Activated T-cell treated with anti-CD3 and anti-CD28 coated beads for 24 hours (primary cell): Measurements from ENCODE around the gene GZMA.
"Not testable (repeated sequence)": the region's sequence is repeated elsewhere in the genome, so short reads cannot be mapped to it uniquely, and the experiment has no call there.

ENCODE experiments used
- DNase-seq: peaks from one replicate; pipeline ENCODE4 v3.0.0-alpha.2; 2020; ENCODE audit warnings: low read depth

The GZMA gene

DNA sequence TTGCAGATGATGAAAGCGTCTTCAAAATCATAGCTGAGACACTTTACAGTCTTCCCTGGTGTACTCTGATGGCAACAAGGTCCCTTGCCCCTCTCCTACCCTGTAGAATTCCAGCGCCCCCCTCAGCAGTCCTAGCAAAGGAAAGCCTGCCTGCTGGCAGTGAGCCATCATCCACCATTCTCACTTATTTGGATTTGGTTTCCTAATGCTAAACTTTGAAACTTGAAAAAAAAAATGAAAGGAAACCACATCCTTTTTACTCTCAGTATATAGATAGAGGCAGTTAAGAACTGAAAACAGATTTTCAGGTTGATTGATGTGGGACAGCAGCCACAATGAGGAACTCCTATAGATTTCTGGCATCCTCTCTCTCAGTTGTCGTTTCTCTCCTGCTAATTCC is at the start of gene GZMA:
GZMA (plus strand) TSS at position 299 of the 400 bp plus-strand sequence; CDS start at position 336, 37 bp downstream.
- no peak for DNase-seq

DNA sequence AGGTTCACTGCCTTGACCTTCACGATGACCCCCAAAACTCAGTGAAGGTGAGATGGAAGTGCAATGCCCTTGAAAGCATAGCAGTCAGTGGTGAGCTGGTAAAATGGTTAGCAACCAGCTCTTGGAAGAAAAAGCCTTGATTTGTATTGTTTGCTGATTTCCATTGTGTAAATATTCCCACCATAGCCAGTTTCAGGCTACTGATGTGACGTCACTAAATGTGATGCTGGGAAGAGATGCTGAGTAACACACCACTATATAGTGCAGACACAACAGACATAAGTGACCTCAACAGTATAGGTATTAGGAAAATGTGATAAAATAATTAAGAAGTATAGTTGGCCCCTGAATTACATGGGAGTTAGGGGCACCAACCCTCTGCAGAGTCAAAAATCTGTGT is 47.3 kb upstream of the GZMA start:
- DNase-seq = no peak

DNA sequence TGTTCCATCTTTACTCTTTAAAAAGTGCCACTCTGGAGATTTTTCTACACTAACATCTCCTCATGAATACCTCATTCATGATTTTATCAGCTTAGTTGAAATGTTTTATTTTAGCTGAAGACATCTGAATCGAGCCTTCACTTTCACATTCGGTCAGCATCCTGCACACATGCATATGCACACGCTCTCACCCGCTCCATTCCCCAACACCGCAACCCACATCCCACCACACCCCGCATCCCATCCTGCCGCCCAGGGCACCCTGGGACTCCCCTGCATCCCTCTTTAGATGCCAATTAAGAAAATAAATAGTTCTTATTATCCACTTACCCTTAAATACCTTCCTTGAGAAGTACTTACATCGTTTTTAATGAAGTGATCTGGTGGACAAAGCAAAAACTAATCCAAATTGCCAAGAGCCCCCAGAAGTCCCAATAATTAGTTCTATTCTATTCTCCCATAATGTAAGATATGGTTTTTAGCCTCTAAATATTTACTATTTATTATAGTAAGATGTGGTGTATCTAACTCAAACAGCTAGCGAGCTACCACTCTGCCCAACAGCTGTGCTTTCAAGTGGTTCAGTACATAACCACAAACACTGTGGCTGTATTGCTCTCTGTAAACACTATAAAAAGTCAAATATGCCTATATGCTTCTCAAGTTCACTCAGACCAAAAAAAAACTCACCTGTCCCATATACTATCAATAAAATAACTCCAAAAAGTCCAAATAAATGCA is 40.2 kb upstream of the GZMA start:
- peak; percentile 43 for DNase-seq

DNA sequence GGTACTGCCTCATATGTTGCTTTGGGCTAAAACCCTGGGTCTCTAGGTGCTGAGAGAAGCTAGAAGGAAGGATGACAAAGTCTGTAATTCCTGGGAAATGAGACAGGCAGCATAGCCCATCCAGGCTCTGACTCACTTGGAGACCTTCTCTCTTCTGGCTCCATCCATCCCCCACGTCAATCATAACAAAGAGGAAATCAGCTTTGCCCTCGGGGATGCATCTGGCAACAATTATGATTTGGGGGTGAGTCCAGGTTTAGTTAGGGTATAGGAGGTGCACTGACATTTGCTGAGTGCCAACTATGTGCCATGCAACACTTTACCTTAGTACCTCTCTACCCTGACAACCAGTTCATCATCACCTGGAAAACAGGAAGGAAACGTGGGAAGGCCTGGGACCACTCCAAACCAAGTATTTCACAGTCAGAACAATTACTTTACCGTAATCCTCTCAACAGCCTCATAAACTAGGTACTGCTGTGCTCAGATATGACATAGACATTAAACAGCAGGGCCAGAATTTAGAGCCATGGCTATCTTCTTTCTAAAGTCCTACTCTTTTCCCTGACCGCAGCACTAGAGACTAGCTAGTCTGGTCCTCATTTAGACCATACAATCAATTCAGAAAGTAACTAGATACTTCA is 39.1 kb upstream of the GZMA start:
- DNase-seq = no peak

DNA sequence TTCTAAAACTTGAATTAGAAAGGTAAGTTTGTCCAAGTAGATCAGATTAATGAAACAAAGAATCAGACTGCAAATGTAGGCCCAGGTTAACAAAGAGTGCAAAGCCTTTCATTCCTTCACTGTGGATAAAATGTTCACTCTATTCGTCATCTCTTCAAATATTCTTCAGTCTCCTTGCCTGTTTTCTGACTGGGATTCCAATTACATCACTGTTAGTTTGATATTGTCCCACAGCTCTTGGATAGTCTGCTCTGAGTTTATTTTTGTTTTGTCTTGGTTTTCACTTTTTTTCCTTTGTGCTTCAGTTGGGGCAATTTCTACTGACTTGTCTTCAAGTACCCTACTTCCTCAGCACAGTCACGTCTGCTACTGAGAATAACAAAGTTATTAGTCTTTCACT is 38.5 kb upstream of the GZMA start:
- no peak for DNase-seq

DNA sequence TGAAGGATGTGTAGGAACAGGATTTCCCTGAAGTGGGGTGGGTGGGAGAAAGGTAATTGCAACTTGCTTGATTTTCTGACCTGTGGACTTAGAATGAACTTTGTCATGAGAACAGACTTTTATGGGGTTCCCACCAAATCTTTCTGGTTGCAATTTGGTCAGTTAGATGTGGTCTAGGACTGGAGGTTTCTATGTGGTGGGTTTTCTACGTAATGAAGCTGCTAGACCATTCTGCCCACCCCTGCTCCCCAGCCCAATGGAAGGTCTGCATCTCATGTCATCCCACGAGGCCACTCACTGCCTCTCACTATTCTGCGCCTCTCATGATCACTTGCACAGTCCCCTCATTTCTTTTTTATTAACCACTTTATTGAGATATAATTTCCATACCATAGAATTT is 37.9 kb upstream of the GZMA start:
- no peak for DNase-seq

DNA sequence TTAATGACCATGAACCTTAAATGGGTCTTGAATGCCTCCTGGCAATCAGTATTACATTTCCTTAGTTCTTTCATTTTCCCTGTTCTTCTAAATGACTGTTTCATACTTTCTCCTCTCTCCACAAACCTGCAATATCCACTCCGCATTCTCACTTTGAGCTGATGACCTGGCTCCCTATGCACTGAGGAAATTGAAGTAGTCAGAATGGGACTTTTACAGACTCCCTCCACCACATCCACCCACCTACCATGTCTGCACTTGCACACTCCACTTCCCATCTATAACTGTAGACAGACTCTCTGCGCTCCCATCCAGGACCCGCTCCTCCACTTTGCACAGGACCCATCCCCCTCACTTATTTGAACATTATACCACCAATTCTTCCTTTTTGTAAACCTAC is 36.2 kb upstream of the GZMA start:
- DNase-seq = no peak

DNA sequence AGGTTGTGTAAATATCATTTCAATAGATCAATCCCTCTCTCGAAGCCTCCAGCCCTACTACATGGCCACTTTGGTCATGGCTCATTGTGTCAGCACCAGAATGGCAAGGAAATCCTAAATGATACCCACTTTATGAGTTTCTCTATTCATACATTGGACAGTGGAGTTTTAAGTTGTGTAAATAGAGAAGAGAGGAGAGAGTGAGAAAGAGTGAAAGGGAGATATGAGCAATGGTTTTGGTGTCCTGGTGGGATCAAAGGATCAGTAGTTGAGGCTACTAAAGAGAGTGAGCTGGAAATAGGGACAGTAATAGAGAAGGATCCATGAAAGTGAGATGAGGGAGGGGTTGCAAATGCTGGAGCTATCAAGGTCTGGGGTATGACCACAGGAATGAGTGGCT is 31.5 kb upstream of the GZMA start:
- DNase-seq = no peak

DNA sequence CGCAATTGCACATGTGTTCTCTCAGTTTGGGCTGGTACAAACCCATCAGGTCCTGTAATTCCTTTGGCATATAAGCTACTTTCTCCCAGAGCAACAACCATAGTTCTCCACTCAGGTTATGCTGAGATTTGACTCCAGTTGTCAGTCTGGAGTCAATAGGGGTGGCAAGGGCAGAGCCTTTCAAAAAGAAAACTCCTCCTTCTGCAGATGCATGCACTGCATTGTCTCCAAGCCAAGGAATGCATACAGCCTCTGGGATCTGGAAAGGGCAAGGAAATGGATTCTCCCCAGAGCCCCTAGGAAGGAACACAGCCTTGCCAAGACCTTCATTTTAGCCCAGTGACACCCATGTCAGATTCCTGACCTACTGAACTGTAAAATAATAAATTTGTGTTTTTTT is 31.0 kb upstream of the GZMA start:
- DNase-seq = no peak

DNA sequence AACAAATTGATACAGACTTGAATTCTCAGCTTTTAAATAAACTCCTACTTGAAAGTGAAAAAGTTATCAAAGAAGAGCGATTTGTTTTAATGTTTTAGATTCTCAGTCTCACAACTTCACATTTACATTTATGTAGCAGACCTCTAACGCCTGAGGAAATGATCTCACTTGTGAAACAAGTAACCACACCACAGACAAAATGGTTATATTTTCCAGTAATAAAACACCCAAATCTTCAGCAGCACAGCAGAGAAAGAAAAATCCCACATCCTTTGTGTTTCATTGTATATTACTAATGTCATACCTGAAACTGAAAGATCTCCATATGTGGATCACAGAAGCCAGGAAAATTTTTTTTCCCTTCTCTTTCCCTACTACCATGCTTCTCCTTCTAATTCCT is 29.8 kb upstream of the GZMA start:
- DNase-seq = no peak

DNA sequence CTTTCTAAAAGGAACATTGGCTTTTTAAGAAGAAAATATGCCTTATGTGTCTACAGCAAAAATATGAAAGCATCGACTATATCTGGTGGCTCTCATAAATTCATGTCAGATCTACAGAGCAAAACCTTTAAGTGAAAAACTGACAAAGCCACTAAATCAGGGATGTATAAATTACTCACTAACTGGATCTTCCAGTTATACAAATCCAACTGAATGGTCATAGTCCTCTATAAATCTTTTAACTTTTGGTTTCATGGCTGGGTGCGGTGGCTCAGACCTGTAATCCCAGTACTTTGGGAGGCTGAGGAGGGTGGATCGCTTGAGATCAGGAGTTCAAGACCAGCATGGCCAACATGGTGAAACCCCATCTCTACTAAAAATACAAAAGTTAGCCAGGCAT is 29.2 kb upstream of the GZMA start:
- DNase-seq = no peak

DNA sequence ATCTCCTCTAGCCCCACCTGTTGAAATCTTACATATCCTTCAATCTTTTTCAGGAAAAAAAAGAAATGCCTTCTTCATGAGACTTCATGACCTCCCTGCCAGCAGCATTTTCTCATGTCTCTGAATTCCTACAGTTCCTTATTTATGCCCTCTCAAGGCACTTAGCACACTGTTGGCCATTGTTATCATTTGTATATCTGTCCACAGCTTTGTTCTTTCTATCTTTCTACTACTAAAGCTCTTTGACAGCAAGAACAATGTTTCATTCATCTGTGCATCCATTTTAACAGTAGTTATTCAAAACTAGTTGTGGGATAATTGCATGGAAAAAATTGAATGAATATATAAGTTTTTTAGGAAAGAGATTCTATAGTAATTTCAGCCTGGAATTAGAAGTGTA is 20.9 kb upstream of the GZMA start:
- DNase-seq = no peak

DNA sequence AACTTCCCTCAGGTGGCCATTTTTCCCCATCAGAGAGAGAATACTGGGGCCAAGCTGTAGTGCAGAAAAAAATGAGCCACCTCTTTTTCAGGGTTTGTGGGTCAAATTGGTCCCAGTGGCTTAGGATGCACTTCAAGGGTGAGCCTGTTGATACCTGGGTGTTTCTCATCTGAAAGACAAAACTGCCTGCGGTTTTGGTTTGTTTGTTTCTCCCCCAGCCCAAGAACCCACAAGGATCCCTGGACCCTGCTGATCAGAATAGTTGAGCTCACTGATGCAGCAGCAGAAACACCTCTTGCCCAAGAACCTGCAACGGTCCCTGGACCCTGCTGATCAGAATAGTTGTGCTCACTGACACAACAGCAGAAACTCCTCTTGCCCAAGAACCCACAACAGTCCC is 13.1 kb upstream of the GZMA start:
- DNase-seq = not testable (repeated sequence)

DNA sequence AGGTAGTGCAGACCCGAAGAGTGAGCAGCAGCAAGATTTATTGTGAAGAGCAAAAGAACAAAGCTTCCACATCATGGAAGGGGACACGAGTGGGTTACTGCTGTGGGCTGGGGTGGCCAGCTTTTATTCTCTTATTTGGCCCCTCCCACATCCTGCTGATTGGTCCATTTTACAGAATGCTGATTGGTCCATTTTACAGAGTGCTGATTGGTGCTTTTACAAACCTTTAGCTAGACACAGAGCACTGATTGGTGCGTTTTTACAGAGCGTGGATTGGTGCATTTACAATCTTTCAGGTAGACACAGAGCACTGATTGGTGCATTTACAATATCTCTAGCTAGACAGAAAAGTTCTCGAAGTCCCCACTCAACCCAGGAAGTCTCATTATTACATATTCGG is 11.4 kb upstream of the GZMA start:
- DNase-seq = not testable (repeated sequence)

DNA sequence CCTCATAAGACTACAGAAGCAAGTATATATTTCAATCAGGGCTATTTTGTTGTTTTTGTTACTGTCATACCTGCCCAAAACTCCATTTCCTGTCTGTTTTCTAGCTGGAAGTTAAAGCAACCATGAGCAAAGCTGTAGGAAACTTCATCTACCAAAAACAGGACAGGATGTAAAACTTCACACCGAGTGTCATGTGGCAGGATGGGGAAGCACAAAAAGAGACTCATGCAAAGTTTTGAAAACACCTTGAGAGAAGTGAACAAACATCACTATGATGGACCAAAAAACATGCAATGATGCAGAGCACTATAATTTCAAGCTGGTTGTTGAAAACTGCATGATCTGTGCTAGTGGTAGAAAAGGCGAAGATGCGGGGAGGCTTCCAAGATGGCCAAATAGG is 6.3 kb upstream of the GZMA start:
- DNase-seq = no peak

DNA sequence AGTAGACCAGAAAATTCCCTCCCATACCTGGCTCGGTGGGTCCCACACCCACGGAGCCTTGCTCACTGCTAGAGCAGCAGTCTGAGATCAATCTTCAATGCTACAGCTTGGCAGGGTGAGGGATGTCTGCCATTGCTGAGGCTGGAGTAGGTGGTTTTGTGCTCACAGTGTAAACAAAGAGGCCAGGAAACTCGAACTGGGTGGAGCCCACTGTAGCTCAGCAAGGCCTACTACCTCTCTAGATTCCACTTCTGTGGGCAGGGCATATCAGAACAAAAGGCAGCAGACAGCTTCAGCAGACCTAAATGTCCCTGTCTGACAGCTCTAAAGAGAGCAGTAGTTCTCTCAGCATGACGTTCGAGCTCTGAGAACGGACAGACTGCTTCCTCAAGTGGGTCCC is 5.6 kb upstream of the GZMA start:
- DNase-seq = no peak

DNA sequence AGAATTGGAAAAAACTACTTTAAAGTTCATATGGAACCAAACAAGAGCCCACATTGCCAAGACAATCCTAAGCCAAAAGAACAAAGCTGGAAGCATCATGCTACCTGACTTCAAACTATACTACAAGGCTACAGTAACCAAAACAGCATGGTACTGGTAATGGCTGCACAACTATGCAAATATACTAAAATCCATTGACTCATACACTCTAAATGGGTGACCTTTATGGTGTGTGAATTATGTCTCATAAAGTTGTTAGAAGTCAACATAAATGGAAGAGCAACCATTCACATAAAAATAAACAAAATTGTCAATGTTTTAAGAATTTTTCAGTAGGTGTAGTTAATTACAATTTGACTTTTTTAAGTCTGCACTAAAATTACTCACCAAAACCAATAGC is 1.3 kb upstream of the GZMA start:
- DNase-seq = not testable (repeated sequence)

DNA sequence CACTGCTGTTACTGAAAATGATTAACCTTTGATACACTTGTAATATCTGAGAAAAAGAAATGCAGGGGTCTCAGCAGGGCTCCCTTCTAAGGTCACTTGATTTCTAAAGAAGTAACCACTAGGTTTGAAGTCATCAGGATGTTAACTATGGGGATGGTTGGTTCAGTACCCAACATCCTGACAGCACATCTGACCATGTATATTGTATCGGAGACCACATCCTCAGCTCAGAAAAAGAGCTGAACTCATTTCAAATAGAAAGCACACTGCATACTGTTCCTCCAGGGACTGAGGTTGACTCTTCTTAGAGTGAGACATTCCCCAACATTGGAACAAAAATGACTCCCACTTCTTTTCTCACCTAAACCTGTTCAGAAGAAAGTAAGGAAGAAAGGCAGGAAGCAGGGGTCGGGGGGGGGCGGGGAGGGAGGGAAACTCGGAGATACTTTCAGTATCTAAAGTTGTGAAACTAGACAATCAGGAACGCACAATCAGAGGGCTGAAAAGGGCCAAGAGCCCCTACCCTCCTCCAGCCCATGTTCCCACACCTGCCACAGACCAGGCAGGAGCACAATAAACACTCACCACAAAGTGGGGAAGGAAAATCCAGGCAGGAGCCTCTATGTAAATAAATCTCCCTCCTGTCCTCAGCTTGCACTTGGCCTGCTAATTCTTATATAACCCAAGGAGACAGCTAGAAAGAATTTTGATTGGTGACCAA is 730 bp upstream of the GZMA start:
- no peak for DNase-seq

DNA sequence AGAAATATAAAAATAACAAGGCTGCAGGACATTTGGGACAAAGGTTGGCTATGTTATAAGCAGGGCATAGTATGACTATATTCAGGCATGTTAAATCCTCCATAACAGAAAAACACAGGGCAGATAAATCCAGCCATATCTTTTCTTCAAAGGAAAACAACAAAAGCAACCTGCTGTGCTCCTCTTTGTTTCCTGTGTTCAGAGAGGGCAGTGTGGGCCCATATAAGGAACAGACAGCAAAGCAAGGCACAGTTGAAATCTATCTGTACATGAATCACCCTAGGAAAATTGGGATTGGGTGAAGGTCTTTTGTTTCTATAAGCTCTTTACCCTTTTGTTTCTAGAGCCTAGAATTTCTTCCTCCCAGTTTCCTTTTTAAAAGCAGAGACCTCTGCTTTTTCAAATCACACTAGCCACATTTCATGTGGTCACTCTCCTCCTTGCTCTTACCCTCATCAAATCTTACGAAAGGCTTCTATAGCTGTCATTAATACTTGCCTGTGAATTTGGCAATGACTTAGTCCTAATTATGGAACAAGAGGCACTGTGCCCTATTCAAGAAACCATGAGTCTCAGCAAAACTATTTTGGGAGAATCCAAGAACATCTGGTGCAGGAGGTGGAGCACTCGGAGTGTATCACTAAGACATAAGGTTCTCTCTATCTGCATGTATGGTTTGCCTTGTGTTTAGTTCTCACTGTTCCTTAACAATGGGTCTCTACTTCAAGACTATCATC is 1.8 kb downstream of the GZMA start:
- no peak for DNase-seq

DNA sequence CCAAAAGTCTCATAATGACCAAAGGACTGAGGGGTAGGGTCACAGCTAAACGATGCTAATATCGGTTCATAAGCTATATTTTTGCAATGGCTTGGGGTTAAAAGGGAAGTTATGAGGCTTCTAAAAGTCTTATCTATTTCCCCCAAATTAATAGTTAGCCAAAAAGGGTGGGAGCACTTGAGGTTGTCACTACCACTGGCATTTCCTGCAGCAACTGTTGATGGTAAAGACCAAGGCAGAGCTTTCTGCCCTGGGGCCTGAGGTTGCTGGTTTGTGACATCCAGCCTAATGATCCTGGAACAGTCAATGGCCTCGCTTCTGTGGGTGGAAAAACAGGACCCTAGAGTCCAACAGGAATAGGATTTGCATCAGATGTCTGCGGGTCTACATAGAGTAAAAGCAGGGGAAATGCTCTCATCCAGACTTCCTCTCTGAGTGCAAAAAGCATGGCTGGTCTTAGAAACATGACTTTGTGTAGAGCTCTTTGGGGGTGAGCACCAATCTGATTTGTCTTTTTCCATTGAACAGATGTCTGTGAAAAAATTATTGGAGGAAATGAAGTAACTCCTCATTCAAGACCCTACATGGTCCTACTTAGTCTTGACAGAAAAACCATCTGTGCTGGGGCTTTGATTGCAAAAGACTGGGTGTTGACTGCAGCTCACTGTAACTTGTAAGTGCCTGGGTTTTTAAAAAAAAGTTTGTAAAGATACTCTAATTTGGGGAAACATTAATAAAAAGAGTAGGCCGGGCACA is 2.7 kb downstream of the GZMA start:
- no peak for DNase-seq

DNA sequence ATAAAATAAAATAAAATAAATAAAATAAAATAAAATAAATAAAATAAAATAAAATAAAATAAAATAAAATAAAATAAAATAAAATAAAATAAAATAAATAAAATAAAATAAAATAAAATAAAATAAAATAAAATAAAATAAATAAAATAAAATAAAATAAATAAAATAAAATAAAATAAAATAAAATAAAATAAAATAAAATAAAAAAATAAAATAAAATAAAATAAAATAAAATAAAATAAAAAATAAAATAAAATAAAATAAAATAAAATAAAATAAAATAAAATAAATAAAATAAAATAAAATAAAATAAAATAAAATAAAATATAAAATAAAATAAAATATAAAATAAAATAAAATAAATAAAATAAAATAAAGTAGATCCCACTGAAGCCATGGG is 3.5 kb downstream of the GZMA start:
- DNase-seq = not testable (repeated sequence)

DNA sequence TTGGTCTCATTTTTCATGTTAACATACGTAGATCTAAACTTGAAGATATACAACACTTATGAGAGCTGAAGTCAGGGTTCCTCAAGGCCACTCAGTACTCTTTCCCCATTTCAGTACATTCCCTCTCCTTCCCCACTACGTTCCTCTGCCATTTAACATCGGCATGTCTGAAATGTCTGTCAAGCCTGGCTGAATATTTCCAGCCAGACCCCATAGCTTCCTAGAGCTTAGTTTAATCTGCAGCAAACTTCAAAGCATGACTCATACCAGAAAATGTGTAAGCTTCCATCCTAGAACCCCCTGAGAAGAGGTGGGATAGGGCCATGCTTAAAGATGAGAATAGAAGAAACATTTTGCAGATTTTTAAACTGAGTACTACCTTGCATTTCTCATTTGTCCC is 6.2 kb downstream of the GZMA start:
- no peak for DNase-seq
